Measurements from ENCODE around the gene ZMAT5. TPM values are rescaled to one million over a fixed set of nuclear protein-coding genes. Genes with fewer than 3 reads are reported as not detected.

The ZMAT5 gene
- total and polyA plus RNA-seq, 9 of the 15 experiments (the other 6 are each of a cell fraction or from before 2014, with no cell fraction given) = 2.0 to 25.2 (median 11.9) TPM

- intact Hi-C loops (cut with micrococcal nuclease) = no loop called here
- no peak for ATAC-seq
- H2AFZ ChIP-seq (ENCODE audit: low read depth, low read length) = no peak overlapping the region
- 100% methylated on average over 1 of the region's 2 CpGs for WGBS (ENCODE audit: insufficient coverage, low coverage, missing lambda C conversion rate)
- in situ Hi-C loops (cut with MboI) = loop anchor here (10.0 kb wide), 1 partner anchor 189 kb away; no protein-coding TSS in a partner anchor
- H4K20me1 ChIP-seq (replicated peaks; ENCODE audit: control insufficient read depth, insufficient read depth, low read length) = peaks cover 4% of the 10 kb centered on the region
- H3K4me3 ChIP-seq = no peak overlapping the region
- H3K9me3 ChIP-seq (replicated peaks; ENCODE audit: control insufficient read depth, insufficient read depth, low read depth, low read length) = no peaks in the 10 kb centered on the region
- H3K4me2 ChIP-seq (ENCODE audit: insufficient read depth, low read length) = no peak overlapping the region
- peaks cover 80% of the 10 kb centered on the region; the same call in 2 of the 3 replicates for H3K36me3 ChIP-seq (ENCODE audit: control insufficient read depth, insufficient read depth, low read length)
- H3K79me2 ChIP-seq (ENCODE audit: control insufficient read depth, insufficient read depth, low read length) = no peaks in the 10 kb centered on the region
- H3K27ac ChIP-seq (ENCODE audit: extremely low read depth, low read depth, low read length) = no peak overlapping the region
- DNase-seq (ENCODE audit: extremely low read depth in 1 of 4, low spot score in 3 of 4) = no peak
- ChIA-PET POLR2A (no interaction called here), CTCF (ENCODE audit: low intra/inter-chr PET ratio) (no interaction called here)
- no peak for FAIRE-seq
- H3K9ac ChIP-seq (ENCODE audit: insufficient read depth in 1 of 2, low read depth in 2 of 2, low read length in 2 of 2) = no peak overlapping the region
- H3K4me1 ChIP-seq (replicated peaks in 1 of 2; ENCODE audit: control insufficient read depth in 2 of 2, insufficient read depth in 2 of 2, low read length in 2 of 2) = peaks cover 0 to 4% of the 10 kb centered on the region in 2 experiments; a peak in 3 of 5 replicates
- peaks cover 4% of the 10 kb centered on the region for H3K9me1 ChIP-seq (ENCODE audit: control insufficient read depth, insufficient read depth, low read length)
- no peaks in the 10 kb centered on the region for H3K27me3 ChIP-seq (ENCODE audit: control insufficient read depth in 2 of 2, insufficient read depth in 2 of 2, low read length in 2 of 2)
- BruUV-seq (replicated peaks) = no TSS peak
- TF ChIP-seq NONO (IDR thresholded peaks at IDR 0.05; ENCODE audit: low read depth in 2 of 2, low read length in 1 of 2) = no peak
- no peak for TF ChIP-seq ZNF408 (CRISPR knock-in tag; IDR thresholded peaks at IDR 0.05; ENCODE audit: low read depth)
- no peak for TF ChIP-seq ZBTB2 (IDR thresholded peaks at IDR 0.05)
- no peak for TF ChIP-seq E2F1 (CRISPR knock-in tag; IDR thresholded peaks at IDR 0.05)
- TF ChIP-seq FOXP1 (CRISPR knock-in tag; IDR thresholded peaks at IDR 0.05) = no peak
- TF ChIP-seq NR0B1 (IDR thresholded peaks at IDR 0.05; ENCODE audit: partially characterized antibody) = no peak
- no peak for TF ChIP-seq ZSCAN29 (IDR thresholded peaks at IDR 0.05)
- TF ChIP-seq FOXK2 (conservative IDR thresholded peaks at IDR 0.05 in 1 of 2, IDR thresholded peaks at IDR 0.05 in 1 of 2; ENCODE audit: low read depth in 2 of 2) = no peak
- no peak for TF ChIP-seq ELF1 (tag; IDR thresholded peaks at IDR 0.05)
- TF ChIP-seq TAF9B (IDR thresholded peaks at IDR 0.05; ENCODE audit: partially characterized antibody) = no peak
- TF ChIP-seq PTRF (tag; IDR thresholded peaks at IDR 0.05) = no peak
- no peak for TF ChIP-seq CTBP1 (IDR thresholded peaks at IDR 0.05; ENCODE audit: borderline replicate concordance)
- no peak for TF ChIP-seq NFIX (CRISPR knock-in tag; IDR thresholded peaks at IDR 0.05; ENCODE audit: low read depth)
- no peak for TF ChIP-seq XRCC3 (IDR thresholded peaks at IDR 0.05)
- TF ChIP-seq TBP (optimal IDR thresholded peaks at IDR 0.05; ENCODE audit: low read depth, low read length) = no peak
- no peak for TF ChIP-seq ZNF764 (CRISPR knock-in tag; IDR thresholded peaks at IDR 0.05; ENCODE audit: low read depth)
- no peak for TF ChIP-seq KDM5B (IDR thresholded peaks at IDR 0.05; ENCODE audit: insufficient replicate concordance, low read depth, low read length)
- no peak for TF ChIP-seq UBTF (IDR thresholded peaks at IDR 0.05; ENCODE audit: borderline replicate concordance in 1 of 2, low read depth in 2 of 2, low read length in 2 of 2)
Observed at GRCh38 chr22:29816128-29816527, 49.3 kb upstream of the ZMAT5 start.
